ENCODE results near the gene SMG7.
A peak's percentile ranks its signal among the peaks of the same experiment; 100 is the strongest.

The SMG7 gene

GRCh38 chr1:183480971-183481441 lies 8.7 kb downstream of the SMG7 start:
- no peak for TF ChIP-seq GATA3 (IDR thresholded peaks at IDR 0.05; ENCODE audit: low read depth, low read length)
- no peak for TF ChIP-seq GATA2 (IDR thresholded peaks at IDR 0.05; ENCODE audit: low read depth, low read length)

GRCh38 chr1:183483224-183483623 lies 10.9 kb downstream of the SMG7 start:
- TF ChIP-seq GATA3 (IDR thresholded peaks at IDR 0.05; ENCODE audit: low read depth, low read length) (no peak), GATA2 (IDR thresholded peaks at IDR 0.05; ENCODE audit: low read depth, low read length) (no peak)

GRCh38 chr1:183484254-183484653 lies 12.0 kb downstream of the SMG7 start:
- TF ChIP-seq GATA2 (IDR thresholded peaks at IDR 0.05; ENCODE audit: low read depth, low read length): no peak
- no peak for TF ChIP-seq GATA3 (IDR thresholded peaks at IDR 0.05; ENCODE audit: low read depth, low read length)

GRCh38 chr1:183484851-183485250 lies 12.6 kb downstream of the SMG7 start:
- TF ChIP-seq GATA3 (IDR thresholded peaks at IDR 0.05; ENCODE audit: low read depth, low read length) (no peak), GATA2 (IDR thresholded peaks at IDR 0.05; ENCODE audit: low read depth, low read length) (no peak)

GRCh38 chr1:183487674-183488442 lies 15.6 kb downstream of the SMG7 start:
- no peak for TF ChIP-seq GATA3 (IDR thresholded peaks at IDR 0.05; ENCODE audit: low read depth, low read length)
- no peak for TF ChIP-seq GATA2 (IDR thresholded peaks at IDR 0.05; ENCODE audit: low read depth, low read length)

- no peak for TF ChIP-seq GATA2 (IDR thresholded peaks at IDR 0.05; ENCODE audit: low read depth, low read length)
- no peak for TF ChIP-seq GATA3 (IDR thresholded peaks at IDR 0.05; ENCODE audit: low read depth, low read length)
Observed at GRCh38 chr1:183490932-183491331, 18.6 kb downstream of the SMG7 start.

- no peak for TF ChIP-seq GATA2 (IDR thresholded peaks at IDR 0.05; ENCODE audit: low read depth, low read length)
- TF ChIP-seq GATA3 (IDR thresholded peaks at IDR 0.05; ENCODE audit: low read depth, low read length): no peak
Observed at GRCh38 chr1:183493540-183494245, 21.4 kb downstream of the SMG7 start.

GRCh38 chr1:183495420-183495819 lies 23.1 kb downstream of the SMG7 start:
- TF ChIP-seq GATA2 (IDR thresholded peaks at IDR 0.05; ENCODE audit: low read depth, low read length) (no peak), GATA3 (IDR thresholded peaks at IDR 0.05; ENCODE audit: low read depth, low read length) (no peak)

- TF ChIP-seq GATA3 (IDR thresholded peaks at IDR 0.05; ENCODE audit: low read depth, low read length) (no peak), GATA2 (IDR thresholded peaks at IDR 0.05; ENCODE audit: low read depth, low read length) (no peak)
Observed at GRCh38 chr1:183497218-183497617, 24.9 kb downstream of the SMG7 start.

- no peak for TF ChIP-seq GATA3 (IDR thresholded peaks at IDR 0.05; ENCODE audit: low read depth, low read length)
Observed at GRCh38 chr1:183498342-183498991, 26.2 kb downstream of the SMG7 start.

GRCh38 chr1:183505454-183506089 lies 33.3 kb downstream of the SMG7 start:
- no peak for TF ChIP-seq GATA2 (IDR thresholded peaks at IDR 0.05; ENCODE audit: low read depth, low read length)
- no peak for TF ChIP-seq GATA3 (IDR thresholded peaks at IDR 0.05; ENCODE audit: low read depth, low read length)

GRCh38 chr1:183506561-183506960 lies 34.3 kb downstream of the SMG7 start:
- no peak for TF ChIP-seq GATA2 (IDR thresholded peaks at IDR 0.05; ENCODE audit: low read depth, low read length)
- no peak for TF ChIP-seq GATA3 (IDR thresholded peaks at IDR 0.05; ENCODE audit: low read depth, low read length)

- TF ChIP-seq GATA2 (IDR thresholded peaks at IDR 0.05; ENCODE audit: low read depth, low read length) (no peak), GATA3 (IDR thresholded peaks at IDR 0.05; ENCODE audit: low read depth, low read length) (peak; percentile 65)
Observed at GRCh38 chr1:183508694-183509093, 36.4 kb downstream of the SMG7 start.

- TF ChIP-seq GATA3 (IDR thresholded peaks at IDR 0.05; ENCODE audit: low read depth, low read length) (no peak), GATA2 (IDR thresholded peaks at IDR 0.05; ENCODE audit: low read depth, low read length) (no peak)
Observed at GRCh38 chr1:183512450-183512849, 40.2 kb downstream of the SMG7 start.
